ENCODE results near the gene CFAP20DC.

DNA sequence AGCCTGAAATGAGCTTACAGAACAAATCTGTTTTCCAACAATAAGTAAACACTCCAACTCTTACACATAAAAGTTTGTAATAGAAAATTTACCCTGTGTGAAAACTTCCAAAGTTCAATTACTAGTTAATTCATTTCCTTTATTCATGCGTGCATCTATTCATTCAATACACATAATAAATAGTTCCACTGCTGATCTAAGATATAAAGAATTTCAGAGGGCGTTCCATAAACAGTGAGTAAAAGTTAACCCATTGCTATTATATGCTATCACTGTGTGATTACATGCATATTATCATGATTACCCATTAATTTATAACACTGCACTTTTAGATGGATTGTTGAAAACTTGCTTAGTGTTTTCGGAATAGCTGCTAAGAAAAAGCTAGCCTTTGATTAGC lies 36.2 kb upstream of the CFAP20DC start:
- TF ChIP-seq NAIF1 (CRISPR knock-in tag; IDR thresholded peaks at IDR 0.05; ENCODE audit: borderline replicate concordance) (no peak), CREB1 (IDR thresholded peaks at IDR 0.05) (no peak), CREB1 (CRISPR knock-in tag; IDR thresholded peaks at IDR 0.05) (no peak), ZNF780A (CRISPR knock-in tag; IDR thresholded peaks at IDR 0.05) (no peak), ELF4 (CRISPR knock-in tag; IDR thresholded peaks at IDR 0.05; ENCODE audit: borderline replicate concordance) (no peak), PLRG1 (conservative IDR thresholded peaks at IDR 0.05) (no peak), POLR2A (IDR thresholded peaks at IDR 0.05; ENCODE audit: insufficient read depth in 1 of 2, low read depth in 2 of 2, low read length in 2 of 2) (no peak), ZNF180 (CRISPR knock-in tag; IDR thresholded peaks at IDR 0.05; ENCODE audit: borderline replicate concordance, low read depth) (no peak), TARDBP (CRISPR knock-in tag; IDR thresholded peaks at IDR 0.05) (no peak), ZNF567 (CRISPR knock-in tag; IDR thresholded peaks at IDR 0.05; ENCODE audit: borderline replicate concordance) (no peak)
- TF ChIP-seq, protein P1, sequence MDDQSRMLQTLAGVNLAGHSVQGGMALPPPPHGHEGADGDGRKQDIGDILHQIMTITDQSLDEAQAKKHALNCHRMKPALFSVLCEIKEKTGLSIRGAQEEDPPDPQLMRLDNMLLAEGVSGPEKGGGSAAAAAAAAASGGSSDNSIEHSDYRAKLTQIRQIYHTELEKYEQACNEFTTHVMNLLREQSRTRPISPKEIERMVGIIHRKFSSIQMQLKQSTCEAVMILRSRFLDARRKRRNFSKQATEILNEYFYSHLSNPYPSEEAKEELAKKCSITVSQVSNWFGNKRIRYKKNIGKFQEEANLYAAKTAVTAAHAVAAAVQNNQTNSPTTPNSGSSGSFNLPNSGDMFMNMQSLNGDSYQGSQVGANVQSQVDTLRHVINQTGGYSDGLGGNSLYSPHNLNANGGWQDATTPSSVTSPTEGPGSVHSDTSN (CRISPR knock-in tag; IDR thresholded peaks at IDR 0.05; ENCODE audit: borderline replicate concordance) = no peak
- TF ChIP-seq, protein P2, sequence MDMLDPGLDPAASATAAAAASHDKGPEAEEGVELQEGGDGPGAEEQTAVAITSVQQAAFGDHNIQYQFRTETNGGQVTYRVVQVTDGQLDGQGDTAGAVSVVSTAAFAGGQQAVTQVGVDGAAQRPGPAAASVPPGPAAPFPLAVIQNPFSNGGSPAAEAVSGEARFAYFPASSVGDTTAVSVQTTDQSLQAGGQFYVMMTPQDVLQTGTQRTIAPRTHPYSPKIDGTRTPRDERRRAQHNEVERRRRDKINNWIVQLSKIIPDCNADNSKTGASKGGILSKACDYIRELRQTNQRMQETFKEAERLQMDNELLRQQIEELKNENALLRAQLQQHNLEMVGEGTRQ (IDR thresholded peaks at IDR 0.05; ENCODE audit: low read depth, low read length) = no peak
- TF ChIP-seq, protein P2 (CRISPR knock-in tag; IDR thresholded peaks at IDR 0.05; ENCODE audit: borderline replicate concordance) = no peak
- TF ChIP-seq, protein P3, sequence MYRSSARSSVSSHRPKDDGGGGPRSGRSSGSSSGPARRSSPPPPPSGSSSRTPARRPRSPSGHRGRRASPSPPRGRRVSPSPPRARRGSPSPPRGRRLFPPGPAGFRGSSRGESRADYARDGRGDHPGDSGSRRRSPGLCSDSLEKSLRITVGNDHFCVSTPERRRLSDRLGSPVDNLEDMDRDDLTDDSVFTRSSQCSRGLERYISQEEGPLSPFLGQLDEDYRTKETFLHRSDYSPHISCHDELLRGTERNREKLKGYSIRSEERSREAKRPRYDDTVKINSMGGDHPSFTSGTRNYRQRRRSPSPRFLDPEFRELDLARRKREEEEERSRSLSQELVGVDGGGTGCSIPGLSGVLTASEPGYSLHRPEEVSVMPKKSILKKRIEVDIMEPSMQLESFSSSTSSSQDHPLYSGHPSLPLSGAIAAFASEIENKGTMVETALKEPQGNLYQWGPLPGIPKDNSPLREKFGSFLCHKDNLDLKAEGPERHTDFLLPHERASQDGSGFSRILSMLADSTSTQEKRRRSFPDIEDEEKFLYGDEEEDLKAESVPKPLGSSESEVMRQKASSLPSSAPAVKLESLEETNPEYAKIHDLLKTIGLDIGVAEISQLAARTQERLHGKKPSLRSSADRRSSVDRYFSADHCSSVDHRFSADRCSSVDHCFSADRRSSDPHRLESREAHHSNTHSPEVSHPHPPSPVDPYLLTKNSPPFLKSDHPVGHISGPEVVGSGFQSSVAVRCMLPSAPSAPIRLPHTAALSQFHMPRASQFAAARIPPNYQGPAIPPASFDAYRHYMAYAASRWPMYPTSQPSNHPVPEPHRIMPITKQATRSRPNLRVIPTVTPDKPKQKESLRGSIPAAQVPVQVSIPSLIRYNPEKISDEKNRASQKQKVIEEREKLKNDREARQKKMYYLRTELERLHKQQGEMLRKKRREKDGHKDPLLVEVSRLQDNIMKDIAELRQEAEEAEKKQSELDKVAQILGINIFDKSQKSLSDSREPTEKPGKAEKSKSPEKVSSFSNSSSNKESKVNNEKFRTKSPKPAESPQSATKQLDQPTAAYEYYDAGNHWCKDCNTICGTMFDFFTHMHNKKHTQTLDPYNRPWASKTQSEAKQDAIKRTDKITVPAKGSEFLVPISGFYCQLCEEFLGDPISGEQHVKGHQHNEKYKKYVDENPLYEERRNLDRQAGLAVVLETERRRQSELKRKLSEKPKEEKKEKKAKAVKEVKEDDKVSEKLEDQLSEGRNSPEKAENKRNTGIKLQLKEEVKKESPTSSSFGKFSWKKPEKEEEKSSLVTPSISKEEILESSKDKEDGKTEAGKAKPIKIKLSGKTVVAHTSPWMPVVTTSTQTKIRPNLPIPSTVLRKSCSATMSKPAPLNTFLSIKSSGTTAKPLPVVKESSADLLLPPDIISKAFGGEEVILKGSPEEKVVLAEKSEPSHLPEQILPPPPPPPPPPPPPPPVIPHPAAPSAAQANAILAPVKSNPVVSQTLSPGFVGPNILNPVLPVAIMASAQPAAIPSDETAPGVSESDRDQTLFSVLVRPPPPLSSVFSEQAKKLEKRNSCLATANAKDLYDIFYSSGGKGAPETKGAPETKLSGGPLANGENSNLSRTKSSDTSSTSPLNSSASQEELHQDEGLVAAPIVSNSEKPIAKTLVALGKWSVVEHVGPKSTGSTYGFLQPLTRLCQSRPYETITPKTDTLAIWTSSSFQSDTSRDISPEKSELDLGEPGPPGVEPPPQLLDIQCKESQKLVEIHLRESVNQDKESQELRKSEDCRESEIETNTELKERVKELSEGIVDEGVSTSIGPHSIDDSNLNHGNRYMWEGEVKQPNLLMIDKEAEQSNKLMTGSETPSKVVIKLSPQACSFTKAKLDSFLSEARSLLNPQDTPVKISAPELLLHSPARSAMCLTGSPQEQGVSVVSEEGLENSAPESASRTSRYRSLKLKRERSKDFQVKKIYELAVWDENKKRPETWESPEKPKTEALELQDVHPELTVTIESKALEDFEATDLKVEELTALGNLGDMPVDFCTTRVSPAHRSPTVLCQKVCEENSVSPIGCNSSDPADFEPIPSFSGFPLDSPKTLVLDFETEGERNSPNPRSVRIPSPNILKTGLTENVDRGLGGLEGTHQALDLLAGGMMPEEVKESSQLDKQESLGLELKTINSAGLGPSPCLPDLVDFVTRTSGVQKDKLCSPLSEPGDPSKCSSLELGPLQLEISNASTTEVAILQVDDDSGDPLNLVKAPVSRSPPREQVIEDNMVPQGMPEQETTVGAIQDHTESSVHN (CRISPR knock-in tag; IDR thresholded peaks at IDR 0.05) = no peak
- TF ChIP-seq, protein P4, sequence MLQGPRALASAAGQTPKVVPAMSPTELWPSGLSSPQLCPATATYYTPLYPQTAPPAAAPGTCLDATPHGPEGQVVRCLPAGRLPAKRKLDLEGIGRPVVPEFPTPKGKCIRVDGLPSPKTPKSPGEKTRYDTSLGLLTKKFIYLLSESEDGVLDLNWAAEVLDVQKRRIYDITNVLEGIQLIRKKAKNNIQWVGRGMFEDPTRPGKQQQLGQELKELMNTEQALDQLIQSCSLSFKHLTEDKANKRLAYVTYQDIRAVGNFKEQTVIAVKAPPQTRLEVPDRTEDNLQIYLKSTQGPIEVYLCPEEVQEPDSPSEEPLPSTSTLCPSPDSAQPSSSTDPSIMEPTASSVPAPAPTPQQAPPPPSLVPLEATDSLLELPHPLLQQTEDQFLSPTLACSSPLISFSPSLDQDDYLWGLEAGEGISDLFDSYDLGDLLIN (CRISPR knock-in tag; IDR thresholded peaks at IDR 0.05; ENCODE audit: borderline replicate concordance) = no peak
- TF ChIP-seq, protein P5, sequence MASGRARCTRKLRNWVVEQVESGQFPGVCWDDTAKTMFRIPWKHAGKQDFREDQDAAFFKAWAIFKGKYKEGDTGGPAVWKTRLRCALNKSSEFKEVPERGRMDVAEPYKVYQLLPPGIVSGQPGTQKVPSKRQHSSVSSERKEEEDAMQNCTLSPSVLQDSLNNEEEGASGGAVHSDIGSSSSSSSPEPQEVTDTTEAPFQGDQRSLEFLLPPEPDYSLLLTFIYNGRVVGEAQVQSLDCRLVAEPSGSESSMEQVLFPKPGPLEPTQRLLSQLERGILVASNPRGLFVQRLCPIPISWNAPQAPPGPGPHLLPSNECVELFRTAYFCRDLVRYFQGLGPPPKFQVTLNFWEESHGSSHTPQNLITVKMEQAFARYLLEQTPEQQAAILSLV (CRISPR knock-in tag; IDR thresholded peaks at IDR 0.05; ENCODE audit: borderline replicate concordance) = no peak

Data from HepG2 (cell line).